Testis (tissue), 3 donors: ENCODE results near the gene CCDC9B. TPM values are rescaled to one million over a fixed set of nuclear protein-coding genes. Genes with fewer than 3 reads are reported as not detected.

Experiments used
- DNase-seq: peaks from one replicate; pipeline ENCODE4 v3.0.0-alpha.2; 2019
- H3K27ac ChIP-seq, 2 donors: fragments of 200-600 bp; sonication (generic); one replicate each; pipeline ENCODE4 v1.5.1; 2019
- H3K27me3 ChIP-seq: fragments of 200-600 bp; sonication (generic); one replicate; pipeline ENCODE4 v1.5.1; 2019
- H3K36me3 ChIP-seq: fragments of 200-600 bp; sonication (generic); one replicate; pipeline ENCODE4 v1.5.1; 2017; ENCODE audit warnings: low read depth; ENCODE audit errors: missing control alignments
- H3K4me1 ChIP-seq: fragments of 200-600 bp; sonication (generic); one replicate; pipeline ENCODE4 v1.5.1; 2019
- H3K4me3 ChIP-seq, 2 donors: fragments of 200-600 bp; sonication (generic); one replicate each; pipeline ENCODE4 v1.5.1; 2017 to 2019
- H3K9me3 ChIP-seq: fragments of 200-600 bp; sonication (generic); one replicate; pipeline ENCODE4 v1.5.1; 2017
- POLR2A ChIP-seq: fragments of 450-650 bp; IDR thresholded peaks from one replicate; pipeline ENCODE4 v1.6.1; 2017; ENCODE audit warnings: antibody characterized with exemption, mild to moderate bottlenecking, moderate library complexity
- WGBS, 2 donors: methylation state at CpG; one replicate each; pipeline ENCODE4 v1.1.5; 2018; 5-methylcytosine and 5-hydroxymethylcytosine counted together
- intact Hi-C: fragments of 100-400 bp; cut with DNase I; formaldehyde crosslinking; loops from one replicate; pipeline ENCODE4 v1.15.1; 2023; ENCODE audit warnings: low total_unique reads
- polyA plus RNA-seq: library from polyadenylated mRNA; stranded (reverse); fragments of 350-450 nt; fragmentation: Illumina TruSeq; extraction: RNeasy Lipid Tissue Mini Kit (QIAGEN cat#74804); gene quantifications from one replicate; pipeline ENCODE4 v1.2.3, GENCODE V29; 2014; ENCODE audit warnings: low read depth, low replicate concordance; ENCODE audit not compliant: insufficient read depth
- total RNA-seq, 2 donors: library from RNA; depleted of rRNA; stranded (reverse); fragments of >200 nt; gene quantifications; one replicate each; pipeline ENCODE4 v1.2.3, GENCODE V29; 2016
- TF ChIP-seq, protein P1 (sequence below), 3 experiments: fragments of 450-650 bp in 2 of 3; fragments of 200-600 bp in 1 of 3; sonication (generic) in 1 of 3; IDR thresholded peaks; one replicate each; pipeline ENCODE4 v1.5.1; 2016 to 2019; ENCODE audit warnings: antibody characterized with exemption in 3 of 3, mild to moderate bottlenecking in 2 of 3, moderate library complexity in 1 of 3

The CCDC9B gene
- total and polyA plus RNA-seq, 3 donors from 2014 or later = 20.4 to 38.9 (median 36.8) TPM

DNA sequence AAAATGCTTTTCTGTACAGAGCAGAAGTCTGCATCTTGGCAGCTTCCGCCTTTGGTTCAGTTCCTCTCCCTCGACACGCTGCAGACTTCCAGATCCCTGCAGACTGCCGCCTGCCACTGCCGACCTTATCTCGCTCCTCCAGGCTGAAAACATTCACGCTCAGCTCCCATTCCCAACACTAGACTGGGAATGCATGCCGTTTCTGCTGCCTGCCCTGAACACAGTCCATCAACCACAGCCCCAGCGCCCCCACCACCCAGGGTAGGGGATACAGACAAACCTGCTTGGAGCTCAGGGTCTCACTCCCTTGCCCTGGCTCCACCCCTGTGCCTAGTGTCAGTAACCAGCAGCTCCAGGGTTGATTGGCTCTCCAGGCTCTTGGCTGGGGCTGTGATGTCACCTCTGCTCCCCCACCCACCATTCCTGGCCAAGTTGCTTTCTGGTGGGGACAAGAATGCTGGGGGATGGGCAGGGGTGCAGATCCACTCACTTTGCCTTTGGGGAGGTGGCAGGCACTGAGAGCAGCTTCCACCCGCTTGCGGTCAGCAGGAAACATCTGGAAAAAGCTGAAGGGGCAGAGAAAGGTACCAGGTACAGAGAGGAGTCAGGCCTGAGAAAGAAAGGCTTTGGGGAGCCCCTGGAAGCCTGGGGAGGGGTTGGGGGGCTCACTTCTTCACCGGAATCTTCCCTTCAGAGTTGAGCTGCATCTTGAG lies 39.1 kb downstream of the CCDC9B start:
- 50 to 54% methylated on average over 11 to 12 of the region's 12 CpGs for WGBS, 2 donors
- TF ChIP-seq, protein P1, sequence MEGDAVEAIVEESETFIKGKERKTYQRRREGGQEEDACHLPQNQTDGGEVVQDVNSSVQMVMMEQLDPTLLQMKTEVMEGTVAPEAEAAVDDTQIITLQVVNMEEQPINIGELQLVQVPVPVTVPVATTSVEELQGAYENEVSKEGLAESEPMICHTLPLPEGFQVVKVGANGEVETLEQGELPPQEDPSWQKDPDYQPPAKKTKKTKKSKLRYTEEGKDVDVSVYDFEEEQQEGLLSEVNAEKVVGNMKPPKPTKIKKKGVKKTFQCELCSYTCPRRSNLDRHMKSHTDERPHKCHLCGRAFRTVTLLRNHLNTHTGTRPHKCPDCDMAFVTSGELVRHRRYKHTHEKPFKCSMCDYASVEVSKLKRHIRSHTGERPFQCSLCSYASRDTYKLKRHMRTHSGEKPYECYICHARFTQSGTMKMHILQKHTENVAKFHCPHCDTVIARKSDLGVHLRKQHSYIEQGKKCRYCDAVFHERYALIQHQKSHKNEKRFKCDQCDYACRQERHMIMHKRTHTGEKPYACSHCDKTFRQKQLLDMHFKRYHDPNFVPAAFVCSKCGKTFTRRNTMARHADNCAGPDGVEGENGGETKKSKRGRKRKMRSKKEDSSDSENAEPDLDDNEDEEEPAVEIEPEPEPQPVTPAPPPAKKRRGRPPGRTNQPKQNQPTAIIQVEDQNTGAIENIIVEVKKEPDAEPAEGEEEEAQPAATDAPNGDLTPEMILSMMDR (IDR thresholded peaks at IDR 0.05) = no peak
- no peak for TF ChIP-seq POLR2A
- Histone ChIP-seq H3K36me3 (no peaks in the 10 kb centered on the region), H3K27me3 (no peaks in the 10 kb centered on the region), H3K9me3 (no peaks in the 10 kb centered on the region), H3K4me1 (no peaks in the 10 kb centered on the region), H3K4me3 (no peak overlapping the region), H3K27ac (no peak overlapping the region)
- DNase-seq = no peak
- intact Hi-C loops = no loop called here

DNA sequence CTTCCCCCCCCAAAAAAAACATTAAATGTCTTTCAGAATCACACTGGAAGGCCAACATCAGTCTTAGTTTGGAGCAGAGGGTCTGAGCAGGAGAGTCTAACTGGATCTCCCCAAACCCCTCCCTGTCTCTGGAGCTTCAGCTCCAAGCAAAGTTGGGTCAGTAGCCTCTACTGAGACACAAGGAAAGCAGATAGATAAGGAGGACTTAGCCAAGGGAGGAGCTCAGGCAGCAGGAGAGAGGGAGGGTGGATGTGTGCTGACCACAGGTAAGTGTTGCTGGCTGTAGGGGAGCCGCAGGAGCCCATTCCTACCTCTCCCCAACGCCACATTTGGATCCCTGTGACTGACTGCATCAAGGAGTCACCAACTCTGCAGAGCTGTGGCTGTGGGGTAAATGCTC lies 40.0 kb downstream of the CCDC9B start:
- Histone ChIP-seq H3K9me3 (no peaks in the 10 kb centered on the region), H3K27ac (no peak overlapping the region), H3K4me3 (no peak overlapping the region), H3K27me3 (no peaks in the 10 kb centered on the region), H3K4me1 (no peaks in the 10 kb centered on the region), H3K36me3 (no peaks in the 10 kb centered on the region)
- no peak for DNase-seq
- 81 to 100% methylated on average over 2 of the region's 2 CpGs for WGBS, 2 donors
- TF ChIP-seq, protein P1 (IDR thresholded peaks at IDR 0.05) = no peak
- no peak for TF ChIP-seq POLR2A
- intact Hi-C loops = no loop called here

DNA sequence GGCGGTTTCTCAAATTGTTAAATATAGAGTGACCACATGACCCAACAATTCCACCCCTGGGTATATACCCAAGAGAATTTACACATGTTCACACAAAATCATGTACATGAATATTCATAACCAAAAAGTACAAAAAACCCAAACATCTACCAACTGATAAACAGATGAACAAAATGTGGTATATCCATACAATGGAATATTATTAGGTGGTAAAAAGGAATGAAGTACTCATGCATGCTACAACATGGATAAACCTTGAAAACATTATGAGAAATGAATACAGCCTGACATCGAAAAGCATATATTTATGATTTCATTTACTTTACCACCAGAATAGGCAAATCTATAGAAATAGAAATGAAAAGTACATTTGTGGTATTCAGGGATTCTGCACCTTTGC lies 40.4 kb downstream of the CCDC9B start:
- Histone ChIP-seq H3K27ac (no peak overlapping the region), H3K9me3 (no peaks in the 10 kb centered on the region), H3K4me1 (no peaks in the 10 kb centered on the region), H3K27me3 (no peaks in the 10 kb centered on the region), H3K36me3 (no peaks in the 10 kb centered on the region), H3K4me3 (no peak overlapping the region)
- no peak for DNase-seq
- no peak for TF ChIP-seq POLR2A
- TF ChIP-seq, protein P1 (IDR thresholded peaks at IDR 0.05) = no peak
- intact Hi-C loops = no loop called here
- 92 to 95% methylated on average over 2 of the region's 2 CpGs for whole genome bisulfite sequencing, 2 donors

DNA sequence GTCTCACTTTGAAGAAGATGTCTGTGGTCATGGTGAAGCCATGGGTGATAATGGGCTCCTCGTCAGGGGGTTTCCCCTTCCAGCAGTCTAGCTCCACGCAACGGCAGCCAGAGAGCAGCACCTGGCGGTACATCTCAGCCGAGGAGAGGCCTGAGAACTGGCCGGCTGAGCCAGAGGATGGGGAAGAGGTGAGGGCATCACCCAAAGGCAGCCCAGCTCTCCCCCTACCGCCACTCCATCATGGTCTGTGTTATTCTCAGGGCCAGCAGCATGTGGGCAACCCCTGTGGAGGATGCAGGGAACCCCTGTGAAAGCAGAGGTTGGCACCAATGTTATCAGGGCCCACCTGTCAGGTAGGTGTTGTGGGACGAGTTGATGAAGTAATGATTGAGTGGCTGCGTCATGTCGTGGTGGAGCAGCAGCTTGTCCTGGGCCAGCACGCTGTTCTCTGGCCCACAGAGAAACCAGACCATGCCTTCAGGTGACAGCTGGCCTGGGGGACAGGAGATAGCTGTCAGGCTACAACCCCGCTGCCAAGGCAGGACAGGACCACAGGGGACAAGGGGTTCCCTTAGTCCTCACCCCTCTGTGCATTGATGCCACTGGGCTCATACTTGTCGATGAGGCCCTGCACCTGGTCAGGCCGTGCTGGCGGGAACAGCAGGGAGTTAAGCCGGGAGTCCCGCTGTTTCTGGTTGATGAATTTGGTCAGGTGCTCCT lies 42.4 kb downstream of the CCDC9B start:
- no peak overlapping the region for H3K27ac ChIP-seq
- no peak overlapping the region for H3K4me3 ChIP-seq
- intact Hi-C loops = no loop called here
- H3K4me1 ChIP-seq = no peaks in the 10 kb centered on the region
- 93 to 96% methylated on average over 13 to 17 of the region's 17 CpGs for WGBS, 2 donors
- no peaks in the 10 kb centered on the region for H3K27me3 ChIP-seq
- no peaks in the 10 kb centered on the region for H3K9me3 ChIP-seq
- DNase-seq = no peak
- no peaks in the 10 kb centered on the region for H3K36me3 ChIP-seq
- TF ChIP-seq, protein P1 (IDR thresholded peaks at IDR 0.05) = no peak
- no peak for TF ChIP-seq POLR2A
